Activated gamma-delta T cell (primary cell): ENCODE measurements around the gene TRUB2.
A peak's percentile ranks its signal among the peaks of the same experiment; 100 is the strongest.
"Not testable (repeated sequence)": the region's sequence is repeated elsewhere in the genome, so short reads cannot be mapped to it uniquely, and the experiment has no call there.

Experiments used
- DNase-seq: peaks from one replicate; lab custom pipeline; 2025; lab: John Stamatoyannopoulos, UW

The TRUB2 gene

GRCh38 chr9:128340691-128341434 is 18.6 kb upstream of the TRUB2 start:
- no peak for DNase-seq

- peak; percentile 78 for DNase-seq
These were observed 17.8 kb upstream of the TRUB2 start, which contains the start of gene SLC27A4 for GRCh38 chr9:128339761-128340690. Gene SLC27A4 (plus strand): TSS chr9:128340527. CDS start chr9:128343133, 2,606 bp downstream.

GRCh38 chr9:128338852-128339614 is 16.8 kb upstream of the TRUB2 start:
- DNase-seq, result not testable (repeated sequence)

- no peak for DNase-seq
These were observed 15.7 kb upstream of the TRUB2 start for GRCh38 chr9:128337936-128338335.

GRCh38 chr9:128335914-128336313 is 13.7 kb upstream of the TRUB2 start:
- no peak for DNase-seq

GRCh38 chr9:128335161-128335560 is 12.9 kb upstream of the TRUB2 start:
- DNase-seq, result no peak

GRCh38 chr9:128333451-128333869 is 11.2 kb upstream of the TRUB2 start:
- no peak for DNase-seq

GRCh38 chr9:128325629-128326028 is 3.4 kb upstream of the TRUB2 start:
- no peak for DNase-seq

- DNase-seq, result no peak
These were observed 2.2 kb upstream of the TRUB2 start for GRCh38 chr9:128324401-128324800.

GRCh38 chr9:128323791-128324190 is 1.5 kb upstream of the TRUB2 start:
- DNase-seq, result no peak

GRCh38 chr9:128323212-128323730 is 1.0 kb upstream of the TRUB2 start:
- DNase-seq, result no peak

- DNase-seq, result no peak
These were observed 306 bp downstream of the TRUB2 start for GRCh38 chr9:128321879-128322403.

GRCh38 chr9:128321343-128321742 is 904 bp downstream of the TRUB2 start:
- DNase-seq, result no peak

GRCh38 chr9:128317629-128318028 is 4.6 kb downstream of the TRUB2 start:
- DNase-seq, result no peak

- DNase-seq, result no peak
These were observed 5.8 kb downstream of the TRUB2 start for GRCh38 chr9:128316421-128316820.

- no peak for DNase-seq
These were observed 7.5 kb downstream of the TRUB2 start for GRCh38 chr9:128314697-128315096.

- DNase-seq, result no peak
These were observed 11.8 kb downstream of the TRUB2 start for GRCh38 chr9:128310461-128310860.

- no peak for DNase-seq
These were observed 12.7 kb downstream of the TRUB2 start for GRCh38 chr9:128309551-128309950.

GRCh38 chr9:128304971-128305288 is 17.3 kb downstream of the TRUB2 start:
- DNase-seq, result no peak

- no peak for DNase-seq
These were observed 17.9 kb downstream of the TRUB2 start for GRCh38 chr9:128304136-128304970.
